A673 (cell line): ENCODE results near the gene CFP. TPM values are rescaled to one million over a fixed set of nuclear protein-coding genes. Genes with fewer than 3 reads are reported as not detected.
A peak's percentile ranks its signal among the peaks of the same experiment; 100 is the strongest.

Source experiments
- BruUV-seq: library from RNA; stranded (reverse); fragments of 400-500 nt; replicated peaks from 2 replicates; lab custom pipeline; 2021; lab: Mats Ljungman, UMichigan
- CTCF ChIA-PET: fragments of 300-600 bp; sonication (Branson Sonifier 250); formaldehyde crosslinking; loops from one replicate; lab custom pipeline; 2022; ENCODE audit warnings: antibody characterized with exemption; lab: Charles Lee
- POLR2A ChIA-PET: fragments of 300-600 bp; sonication (Branson Sonifier 250); formaldehyde crosslinking; loops from one replicate; lab custom pipeline; 2022; ENCODE audit warnings: antibody characterized with exemption; ENCODE audit not compliant: low non-redundant PET; lab: Charles Lee
- DNase-seq: peaks from one replicate; pipeline ENCODE4 v3.0.0-alpha.2; 2015; ENCODE audit warnings: low spot score
- H3K27ac ChIP-seq: fragments of 200-600 bp; sonication (generic); 2 replicates; pipeline ENCODE4 v1.5.1; 2016; ENCODE audit warnings: mixed run types, low read depth, mild to moderate bottlenecking, mixed read lengths, antibody characterized with exemption, low read length; ENCODE audit not compliant: poor library complexity, severe bottlenecking
- H3K27me3 ChIP-seq: fragments of 200-600 bp; sonication (generic); replicated peaks from 2 replicates; pipeline ENCODE4 v1.6.1; 2017; ENCODE audit warnings: mixed run types, low read depth, mild to moderate bottlenecking, mixed read lengths, antibody characterized with exemption, low read length; ENCODE audit not compliant: insufficient read depth, poor library complexity
- H3K36me3 ChIP-seq: fragments of 200-600 bp; sonication (generic); 2 replicates; pipeline ENCODE4 v1.6.1; 2016; ENCODE audit warnings: mixed run types, mild to moderate bottlenecking, mixed read lengths, antibody characterized with exemption, low read length; ENCODE audit not compliant: insufficient read depth, poor library complexity, severe bottlenecking
- H3K4me1 ChIP-seq: fragments of 200-600 bp; sonication (generic); 2 replicates; pipeline ENCODE4 v1.6.1; 2017; ENCODE audit warnings: mixed run types, mild to moderate bottlenecking, mixed read lengths, antibody characterized with exemption, low read length; ENCODE audit not compliant: insufficient read depth, poor library complexity, severe bottlenecking
- H3K4me3 ChIP-seq: fragments of 200-600 bp; sonication (generic); 2 replicates; pipeline ENCODE4 v1.5.1; 2016; ENCODE audit warnings: low read depth, mixed run types, mild to moderate bottlenecking, mixed read lengths, low read length; ENCODE audit not compliant: poor library complexity, severe bottlenecking
- H3K9me3 ChIP-seq: fragments of 200-600 bp; sonication (generic); 2 replicates; pipeline ENCODE4 v1.6.1; 2016; ENCODE audit warnings: mixed run types, low read depth, mild to moderate bottlenecking, mixed read lengths, antibody characterized with exemption, low read length; ENCODE audit not compliant: poor library complexity, severe bottlenecking
- EZH2 ChIP-seq: fragments of 200-600 bp; sonication (generic); IDR thresholded peaks from 2 replicates; pipeline ENCODE4 v1.6.1; 2017; ENCODE audit warnings: borderline replicate concordance, low read depth, mild to moderate bottlenecking, mixed read lengths, antibody characterized with exemption, low read length; ENCODE audit not compliant: poor library complexity, severe bottlenecking
- intact Hi-C: fragments of 100-400 bp; cut with micrococcal nuclease; formaldehyde crosslinking; loops from one replicate; pipeline ENCODE4 v1.10.0; 2022; ENCODE audit not compliant: unreplicated experiment
- total RNA-seq: library from RNA; stranded (reverse); gene quantifications from 2 replicates; pipeline ENCODE4 v1.2.3, GENCODE V29; 2021
- TF ChIP-seq, protein P1 (sequence below): fragments of 300-800, 200-600 bp; sonication (generic); conservative IDR thresholded peaks from 2 replicates; pipeline ENCODE4 v1.5.1; 2017; ENCODE audit warnings: low read depth, mild to moderate bottlenecking, antibody characterized with exemption, low read length, moderate library complexity, mixed read lengths

CFP gene
- total RNA-seq, 1 experiment from 2014 or later = 2.3 TPM

DNA sequence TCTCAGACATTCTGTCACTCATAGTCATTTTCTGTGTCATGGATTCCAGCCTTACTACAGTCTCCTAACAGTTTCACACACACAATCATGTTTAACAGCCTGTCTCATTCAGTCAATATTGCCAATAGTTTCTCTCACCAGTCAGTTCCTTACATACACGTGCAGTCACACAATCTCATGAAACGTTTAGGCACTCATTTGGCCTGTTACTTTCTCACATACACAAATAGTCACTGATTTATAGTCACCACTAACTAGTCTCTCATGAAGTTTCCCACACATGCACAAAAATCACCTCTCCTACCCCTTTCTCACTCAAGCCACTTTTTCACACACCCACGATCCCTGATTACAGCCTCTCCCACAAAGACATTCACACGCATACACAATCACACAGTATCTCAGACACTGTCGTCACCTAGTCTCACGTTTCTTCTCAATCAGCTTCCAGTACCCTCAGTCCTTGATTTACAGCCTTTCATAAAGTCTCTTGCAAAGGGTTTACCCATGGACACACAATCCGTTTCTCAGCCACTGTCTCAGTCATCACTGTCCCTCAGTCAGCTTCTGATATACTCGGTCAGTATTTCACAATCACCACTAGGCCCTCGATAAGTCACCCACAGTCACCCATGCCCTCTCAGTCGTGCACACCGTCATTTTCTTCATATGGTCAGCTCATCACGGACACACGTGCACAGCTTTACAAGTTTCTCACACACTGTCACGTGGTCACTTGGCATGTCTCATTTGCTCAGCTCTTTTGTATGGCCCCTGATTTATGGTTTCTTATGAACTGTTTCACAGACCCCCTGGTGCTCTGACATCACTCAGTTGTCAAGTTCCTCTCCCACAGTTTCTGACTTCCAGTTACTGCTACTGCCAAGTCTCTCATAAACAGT is 4.2 kb upstream of the CFP start:
- H3K36me3 ChIP-seq = peaks cover 16% of the 10 kb centered on the region
- H3K4me1 ChIP-seq = no peaks in the 10 kb centered on the region
- no peaks in the 10 kb centered on the region for H3K27me3 ChIP-seq
- no peak overlapping the region for H3K4me3 ChIP-seq
- TF ChIP-seq EZH2 = no peak
- TF ChIP-seq, protein P1, sequence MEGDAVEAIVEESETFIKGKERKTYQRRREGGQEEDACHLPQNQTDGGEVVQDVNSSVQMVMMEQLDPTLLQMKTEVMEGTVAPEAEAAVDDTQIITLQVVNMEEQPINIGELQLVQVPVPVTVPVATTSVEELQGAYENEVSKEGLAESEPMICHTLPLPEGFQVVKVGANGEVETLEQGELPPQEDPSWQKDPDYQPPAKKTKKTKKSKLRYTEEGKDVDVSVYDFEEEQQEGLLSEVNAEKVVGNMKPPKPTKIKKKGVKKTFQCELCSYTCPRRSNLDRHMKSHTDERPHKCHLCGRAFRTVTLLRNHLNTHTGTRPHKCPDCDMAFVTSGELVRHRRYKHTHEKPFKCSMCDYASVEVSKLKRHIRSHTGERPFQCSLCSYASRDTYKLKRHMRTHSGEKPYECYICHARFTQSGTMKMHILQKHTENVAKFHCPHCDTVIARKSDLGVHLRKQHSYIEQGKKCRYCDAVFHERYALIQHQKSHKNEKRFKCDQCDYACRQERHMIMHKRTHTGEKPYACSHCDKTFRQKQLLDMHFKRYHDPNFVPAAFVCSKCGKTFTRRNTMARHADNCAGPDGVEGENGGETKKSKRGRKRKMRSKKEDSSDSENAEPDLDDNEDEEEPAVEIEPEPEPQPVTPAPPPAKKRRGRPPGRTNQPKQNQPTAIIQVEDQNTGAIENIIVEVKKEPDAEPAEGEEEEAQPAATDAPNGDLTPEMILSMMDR = no peak
- intact Hi-C loops = no loop called here
- DNase-seq = peak; percentile 24
- ChIA-PET CTCF (no interaction called here), POLR2A (no interaction called here)
- H3K9me3 ChIP-seq = no peaks in the 10 kb centered on the region
- BruUV-seq = no TSS peak
- H3K27ac ChIP-seq = no peak overlapping the region

DNA sequence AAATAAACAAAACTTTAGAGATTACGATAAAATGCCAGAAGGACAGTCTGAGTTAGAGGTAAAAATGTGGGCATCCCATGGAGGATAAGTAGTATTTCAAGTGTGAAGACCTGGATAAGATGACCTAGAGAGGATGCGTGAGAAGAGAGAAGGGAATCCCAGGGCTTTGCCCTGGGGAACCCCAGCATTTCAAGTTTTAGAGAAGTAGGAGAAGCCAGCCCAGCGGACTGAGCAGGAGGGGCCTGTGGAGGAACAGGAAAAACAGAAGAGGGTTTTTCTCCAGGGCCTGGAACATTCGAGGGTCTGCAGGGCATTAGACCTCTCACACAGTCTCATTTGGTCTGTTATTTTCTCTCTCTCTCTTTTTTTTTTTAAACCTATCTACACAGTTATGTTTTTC is 2.9 kb upstream of the CFP start:
- ChIA-PET CTCF (no interaction called here), POLR2A (interaction anchor here (0.6 kb wide), 1 partner anchor 53 kb away, joined by 10 read pairs; no protein-coding TSS in a partner anchor)
- no peak overlapping the region for H3K4me3 ChIP-seq
- BruUV-seq = no TSS peak
- no peak overlapping the region for H3K27ac ChIP-seq
- H3K27me3 ChIP-seq = no peaks in the 10 kb centered on the region
- no peak for DNase-seq
- H3K4me1 ChIP-seq = no peaks in the 10 kb centered on the region
- TF ChIP-seq EZH2 = no peak
- TF ChIP-seq, protein P1 = no peak
- intact Hi-C loops = no loop called here
- no peaks in the 10 kb centered on the region for H3K9me3 ChIP-seq
- H3K36me3 ChIP-seq = peaks cover 5% of the 10 kb centered on the region

DNA sequence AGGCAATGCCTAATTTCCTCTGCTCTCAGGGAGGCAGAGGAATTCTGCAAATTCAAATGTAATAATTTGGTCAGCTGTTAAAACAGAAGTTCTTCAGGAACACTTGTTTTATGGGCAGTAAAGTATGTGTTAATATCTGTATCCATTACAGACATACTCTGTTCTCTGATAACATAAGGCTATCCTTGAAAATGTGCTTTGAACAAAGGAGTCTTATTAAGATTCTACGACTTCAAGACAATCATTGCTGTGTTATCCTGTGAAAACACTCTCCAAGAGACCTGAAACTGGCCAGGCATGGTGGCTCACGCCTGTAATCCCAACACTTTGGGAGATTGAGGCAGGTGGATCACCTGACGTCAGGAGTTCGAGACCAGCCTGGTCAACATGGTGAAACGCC is 1.9 kb upstream of the CFP start:
- BruUV-seq = no TSS peak
- ChIA-PET POLR2A (no interaction called here), CTCF (no interaction called here)

More for the DNA sequence above, 1.9 kb upstream of the CFP start:
- Histone ChIP-seq H3K9me3 (no peaks in the 10 kb centered on the region), H3K4me3 (no peak overlapping the region), H3K4me1 (no peaks in the 10 kb centered on the region), H3K27ac (no peak overlapping the region), H3K36me3 (peaks cover 2% of the 10 kb centered on the region), H3K27me3 (no peaks in the 10 kb centered on the region)
- intact Hi-C loops = no loop called here
- TF ChIP-seq, protein P1 = no peak
- no peak for TF ChIP-seq EZH2
- no peak for DNase-seq
